ENCODE results near the gene HOXD12. TPM values are rescaled to one million over a fixed set of nuclear protein-coding genes. Genes with fewer than 3 reads are reported as not detected.

The HOXD12 gene
- total RNA-seq, 4 donors from 2014 or later: not detected

- WGBS, 2 donors (ENCODE audit: low coverage in 1 of 2): 5% methylated on average over 8 of the region's 64 CpGs; no CpG with 5 or more reads in 1 of the 2 donors
- Histone ChIP-seq H3K4me1 (peaks cover 0 to 45% (median 9%) of the 10 kb centered on the region in 3 donors), H3K27me3 (peaks cover 100% of the 10 kb centered on the region), H3K36me3 (no peaks in the 10 kb centered on the region), H3K4me3 (peak within 1 kb of the TSS; percentile 26 to 57), H3K27ac (peak within 1 kb of the TSS in 3 of 4 donors; percentile 68 to 84 (median 77)), H3K9me3 (no peaks in the 10 kb centered on the region)
- ATAC-seq: peak; percentile 37
- no peak for TF ChIP-seq POLR2AphosphoS5 (IDR thresholded peaks at IDR 0.05)
- TF ChIP-seq, protein P1, sequence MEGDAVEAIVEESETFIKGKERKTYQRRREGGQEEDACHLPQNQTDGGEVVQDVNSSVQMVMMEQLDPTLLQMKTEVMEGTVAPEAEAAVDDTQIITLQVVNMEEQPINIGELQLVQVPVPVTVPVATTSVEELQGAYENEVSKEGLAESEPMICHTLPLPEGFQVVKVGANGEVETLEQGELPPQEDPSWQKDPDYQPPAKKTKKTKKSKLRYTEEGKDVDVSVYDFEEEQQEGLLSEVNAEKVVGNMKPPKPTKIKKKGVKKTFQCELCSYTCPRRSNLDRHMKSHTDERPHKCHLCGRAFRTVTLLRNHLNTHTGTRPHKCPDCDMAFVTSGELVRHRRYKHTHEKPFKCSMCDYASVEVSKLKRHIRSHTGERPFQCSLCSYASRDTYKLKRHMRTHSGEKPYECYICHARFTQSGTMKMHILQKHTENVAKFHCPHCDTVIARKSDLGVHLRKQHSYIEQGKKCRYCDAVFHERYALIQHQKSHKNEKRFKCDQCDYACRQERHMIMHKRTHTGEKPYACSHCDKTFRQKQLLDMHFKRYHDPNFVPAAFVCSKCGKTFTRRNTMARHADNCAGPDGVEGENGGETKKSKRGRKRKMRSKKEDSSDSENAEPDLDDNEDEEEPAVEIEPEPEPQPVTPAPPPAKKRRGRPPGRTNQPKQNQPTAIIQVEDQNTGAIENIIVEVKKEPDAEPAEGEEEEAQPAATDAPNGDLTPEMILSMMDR (IDR thresholded peaks at IDR 0.05): no peak
- TF ChIP-seq EP300 (IDR thresholded peaks at IDR 0.05): no peak
- no peak for TF ChIP-seq POLR2A (IDR thresholded peaks at IDR 0.05)
These were observed 29.6 kb downstream of the HOXD12 start, which contains the start of gene HOXD8 for GRCh38 chr2:176128982-176129796. Gene HOXD8 (plus strand): TSS chr2:176129705. CDS start chr2:176130367, 662 bp downstream.

DNA sequence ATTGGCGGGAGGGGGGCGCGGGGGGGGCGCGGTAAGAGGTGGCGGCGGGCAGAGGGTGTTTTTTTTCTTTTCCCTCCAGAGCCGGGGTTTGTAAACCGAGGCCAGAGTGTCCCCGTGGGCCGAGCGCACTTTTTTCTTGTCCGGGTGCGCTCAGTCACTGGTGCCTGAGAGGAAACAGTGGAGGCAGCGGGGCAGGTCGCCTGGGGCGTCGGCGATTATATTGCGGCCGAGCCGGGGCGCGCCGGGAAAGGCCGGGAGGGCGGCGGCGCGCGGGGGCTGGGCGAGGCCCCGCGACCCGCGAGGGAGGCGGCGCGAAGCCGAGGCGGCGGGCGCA is 30.2 kb downstream of the HOXD12 start:
- no peaks in the 10 kb centered on the region for H3K36me3 ChIP-seq
- no peaks in the 10 kb centered on the region for H3K9me3 ChIP-seq
- no peak for ATAC-seq
- no CpG with 5 or more reads among the region's 43 CpGs for WGBS, 2 donors (ENCODE audit: low coverage in 1 of 2)
- peaks cover 0 to 45% (median 9%) of the 10 kb centered on the region in 3 donors for H3K4me1 ChIP-seq
- H3K4me3 ChIP-seq: peak overlapping the region; percentile 13 to 57
- no peak for TF ChIP-seq EP300 (IDR thresholded peaks at IDR 0.05)
- TF ChIP-seq, protein P1 (IDR thresholded peaks at IDR 0.05): no peak
- no peak for TF ChIP-seq POLR2AphosphoS5 (IDR thresholded peaks at IDR 0.05)
- no peak for TF ChIP-seq POLR2A (IDR thresholded peaks at IDR 0.05)
- H3K27me3 ChIP-seq: peaks cover 100% of the 10 kb centered on the region
- peak overlapping the region in 3 of 4 donors; percentile 68 to 84 (median 77) for H3K27ac ChIP-seq

- Histone ChIP-seq H3K4me1 (peaks cover 0 to 45% (median 9%) of the 10 kb centered on the region in 3 donors), H3K4me3 (peak overlapping the region; percentile 26 to 57), H3K27me3 (peaks cover 100% of the 10 kb centered on the region), H3K9me3 (no peaks in the 10 kb centered on the region), H3K36me3 (no peaks in the 10 kb centered on the region), H3K27ac (peak overlapping the region in 3 of 4 donors; percentile 68 to 84 (median 77))
- TF ChIP-seq POLR2A (IDR thresholded peaks at IDR 0.05) (peak in 1 of 2 donors; percentile 5), POLR2AphosphoS5 (IDR thresholded peaks at IDR 0.05) (no peak), EP300 (IDR thresholded peaks at IDR 0.05) (no peak)
- TF ChIP-seq, protein P1 (IDR thresholded peaks at IDR 0.05): no peak
- ATAC-seq: peak; percentile 52
- WGBS, 2 donors (ENCODE audit: low coverage in 1 of 2): 9 to 12% methylated on average over 6 to 9 of the region's 100 CpGs
These were observed 30.8 kb downstream of the HOXD12 start for GRCh38 chr2:176130147-176130956.

- Histone ChIP-seq H3K9me3 (no peaks in the 10 kb centered on the region), H3K27ac (peak overlapping the region in 3 of 4 donors; percentile 68 to 84 (median 77)), H3K36me3 (no peaks in the 10 kb centered on the region), H3K4me3 (peak overlapping the region in 1 of 2 donors; percentile 57), H3K27me3 (peaks cover 100% of the 10 kb centered on the region), H3K4me1 (peaks cover 0 to 48% (median 9%) of the 10 kb centered on the region in 3 donors)
- no peak for ATAC-seq
- TF ChIP-seq POLR2A (IDR thresholded peaks at IDR 0.05): no peak
- no peak for TF ChIP-seq POLR2AphosphoS5 (IDR thresholded peaks at IDR 0.05)
- TF ChIP-seq EP300 (IDR thresholded peaks at IDR 0.05): no peak
- TF ChIP-seq, protein P1 (IDR thresholded peaks at IDR 0.05): no peak
- 10 to 14% methylated on average over 13 to 15 of the region's 15 CpGs for WGBS, 2 donors (ENCODE audit: low coverage in 1 of 2)
These were observed 31.6 kb downstream of the HOXD12 start for GRCh38 chr2:176130957-176131847.

Measured in gastroesophageal sphincter (tissue), 4 donors.